HFFc6 (cell line): ENCODE measurements around the gene CTSC. TPM values are rescaled to one million over a fixed set of nuclear protein-coding genes. Genes with fewer than 3 reads are reported as not detected.
"Not testable (repeated sequence)": the region's sequence is repeated elsewhere in the genome, so short reads cannot be mapped to it uniquely, and the experiment has no call there.

Experiments
- DNase-seq: peaks from one replicate; pipeline ENCODE4 v3.0.0-alpha.2; 2018
- H3K27ac Mint-ChIP-seq: 2 replicates; pipeline ENCODE4 v1.8.0; 2020; ENCODE audit warnings: mild to moderate bottlenecking, mixed read lengths
- H3K27me3 Mint-ChIP-seq: 2 replicates; pipeline ENCODE4 v1.8.0; 2021; ENCODE audit warnings: mild to moderate bottlenecking, moderate library complexity, mixed read lengths; ENCODE audit not compliant: insufficient read depth
- H3K36me3 Mint-ChIP-seq: 2 replicates; pipeline ENCODE4 v1.8.0; 2021; ENCODE audit warnings: low read depth, mixed read lengths
- H3K4me1 Mint-ChIP-seq: 2 replicates; pipeline ENCODE4 v1.8.0; 2020; ENCODE audit warnings: low read depth, mixed read lengths
- H3K4me3 Mint-ChIP-seq: 2 replicates; pipeline ENCODE4 v1.8.0; 2020; ENCODE audit warnings: mild to moderate bottlenecking, moderate library complexity, mixed read lengths
- H3K9me3 Mint-ChIP-seq: 2 replicates; pipeline ENCODE4 v1.8.0; 2020; ENCODE audit warnings: mild to moderate bottlenecking, mixed read lengths
- total RNA-seq, 6 experiments: library from RNA; stranded (reverse); fragmentation: NEBNext Ultra II Directional; extraction: Animal tissue kit (Norgen Biotek cat#: 25700); gene quantifications; 2 replicates in 1 of 6; 3 replicates in 5 of 6; pipeline ENCODE4 v1.2.3, GENCODE V29; 2021
- TF ChIP-seq, protein P1 (sequence below): fragments of 200-600 bp; sonication (generic); IDR thresholded peaks from 2 replicates; pipeline ENCODE4 v1.5.0; 2021; ENCODE audit warnings: antibody characterized with exemption, mild to moderate bottlenecking

The CTSC gene
- total RNA-seq, 6 experiments from 2014 or later = 234 to 406 (median 384) TPM

DNA sequence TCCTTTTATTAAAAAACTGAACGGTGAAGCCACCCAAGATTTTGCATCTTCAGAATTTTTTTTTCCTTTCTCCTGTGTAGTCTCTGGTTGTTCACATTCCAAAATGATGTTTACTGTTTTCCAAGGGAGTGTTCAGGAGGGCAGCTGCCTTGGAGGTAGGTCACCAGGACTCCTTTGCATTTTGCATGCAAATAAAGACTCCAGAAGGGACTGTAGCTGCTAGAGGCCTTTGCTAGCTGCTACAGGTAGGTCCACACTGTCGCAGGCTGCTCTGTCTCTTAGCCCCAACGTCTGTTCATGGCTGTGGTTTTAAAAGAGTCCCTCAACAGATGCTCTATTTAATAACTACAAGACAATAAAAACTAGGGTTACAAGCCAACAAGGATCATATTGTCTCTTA lies 11.4 kb downstream of the CTSC start:
- Mint-ChIP-seq H3K4me1 (peaks cover 60% of the 10 kb centered on the region), H3K9me3 (no peaks in the 10 kb centered on the region), H3K27me3 (no peaks in the 10 kb centered on the region), H3K27ac (no peak overlapping the region), H3K36me3 (peaks cover 72% of the 10 kb centered on the region), H3K4me3 (no peak overlapping the region)
- DNase-seq = no peak
- TF ChIP-seq, protein P1, sequence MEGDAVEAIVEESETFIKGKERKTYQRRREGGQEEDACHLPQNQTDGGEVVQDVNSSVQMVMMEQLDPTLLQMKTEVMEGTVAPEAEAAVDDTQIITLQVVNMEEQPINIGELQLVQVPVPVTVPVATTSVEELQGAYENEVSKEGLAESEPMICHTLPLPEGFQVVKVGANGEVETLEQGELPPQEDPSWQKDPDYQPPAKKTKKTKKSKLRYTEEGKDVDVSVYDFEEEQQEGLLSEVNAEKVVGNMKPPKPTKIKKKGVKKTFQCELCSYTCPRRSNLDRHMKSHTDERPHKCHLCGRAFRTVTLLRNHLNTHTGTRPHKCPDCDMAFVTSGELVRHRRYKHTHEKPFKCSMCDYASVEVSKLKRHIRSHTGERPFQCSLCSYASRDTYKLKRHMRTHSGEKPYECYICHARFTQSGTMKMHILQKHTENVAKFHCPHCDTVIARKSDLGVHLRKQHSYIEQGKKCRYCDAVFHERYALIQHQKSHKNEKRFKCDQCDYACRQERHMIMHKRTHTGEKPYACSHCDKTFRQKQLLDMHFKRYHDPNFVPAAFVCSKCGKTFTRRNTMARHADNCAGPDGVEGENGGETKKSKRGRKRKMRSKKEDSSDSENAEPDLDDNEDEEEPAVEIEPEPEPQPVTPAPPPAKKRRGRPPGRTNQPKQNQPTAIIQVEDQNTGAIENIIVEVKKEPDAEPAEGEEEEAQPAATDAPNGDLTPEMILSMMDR = no peak

DNA sequence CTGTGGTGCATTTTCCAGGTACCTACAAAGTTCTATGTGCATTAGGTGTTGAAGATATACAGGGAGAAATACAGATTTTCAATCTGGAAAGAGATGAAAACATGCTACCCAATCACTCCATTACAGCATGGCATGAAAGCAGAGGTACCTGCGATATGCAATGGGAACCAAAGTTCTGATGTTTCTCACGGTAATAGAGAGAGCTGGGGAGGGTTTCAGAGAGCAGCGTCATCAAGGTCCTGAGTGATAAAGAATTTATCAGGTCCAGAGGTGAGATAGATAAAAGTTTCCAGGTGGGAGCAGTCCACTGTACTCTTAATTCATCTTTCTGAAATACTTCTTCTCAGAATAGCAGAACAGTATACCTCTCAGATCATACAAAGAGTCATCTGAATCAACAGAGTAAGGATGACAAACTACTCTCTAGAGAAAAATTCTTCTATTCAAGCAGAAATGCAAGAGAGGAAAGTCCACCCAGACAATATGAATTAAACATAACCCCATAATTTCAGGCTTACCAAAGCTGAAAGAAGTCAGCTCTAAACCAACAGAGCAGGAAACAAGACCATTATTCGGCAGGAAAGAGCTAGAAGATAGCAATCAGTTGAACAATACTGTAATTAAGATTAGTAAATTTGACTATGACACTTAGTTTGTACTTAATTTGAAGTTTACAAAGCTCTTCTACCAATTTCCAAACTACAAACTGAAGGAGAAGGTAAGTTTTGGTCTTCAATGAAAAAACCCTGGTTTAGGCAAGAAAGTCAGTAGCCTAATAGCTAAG lies 12.8 kb downstream of the CTSC start:
- TF ChIP-seq, protein P1 = no peak
- H3K36me3 Mint-ChIP-seq = peaks cover 62% of the 10 kb centered on the region
- DNase-seq = no peak
- peaks cover 63% of the 10 kb centered on the region for H3K4me1 Mint-ChIP-seq
- H3K9me3 Mint-ChIP-seq = no peaks in the 10 kb centered on the region
- H3K4me3 Mint-ChIP-seq = no peak overlapping the region
- H3K27ac Mint-ChIP-seq = no peak overlapping the region
- no peaks in the 10 kb centered on the region for H3K27me3 Mint-ChIP-seq

DNA sequence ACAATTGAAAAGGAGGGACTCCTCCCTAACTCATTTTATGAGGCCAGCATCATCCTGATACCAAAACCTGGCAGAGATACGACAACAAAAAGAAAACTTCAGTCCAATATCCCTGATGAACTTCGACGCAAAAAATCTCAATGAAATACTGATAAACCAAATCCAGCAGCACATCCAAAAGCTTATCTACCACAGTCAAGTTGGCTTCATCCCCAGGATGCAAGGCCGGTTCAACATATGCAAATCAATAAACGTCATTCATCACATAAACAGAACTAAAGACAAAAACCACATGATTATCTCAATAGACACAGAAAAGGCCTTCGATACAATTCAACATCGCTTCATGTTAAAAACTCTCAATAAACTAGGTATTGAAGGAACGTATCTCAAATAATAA lies 14.7 kb downstream of the CTSC start:
- DNase-seq, H3K27ac Mint-ChIP-seq, H3K27me3 Mint-ChIP-seq, H3K4me3 Mint-ChIP-seq, H3K9me3 Mint-ChIP-seq: not testable (repeated sequence)
- H3K4me1 Mint-ChIP-seq = peaks cover 56% of the 10 kb centered on the region
- H3K36me3 Mint-ChIP-seq = peaks cover 54% of the 10 kb centered on the region

DNA sequence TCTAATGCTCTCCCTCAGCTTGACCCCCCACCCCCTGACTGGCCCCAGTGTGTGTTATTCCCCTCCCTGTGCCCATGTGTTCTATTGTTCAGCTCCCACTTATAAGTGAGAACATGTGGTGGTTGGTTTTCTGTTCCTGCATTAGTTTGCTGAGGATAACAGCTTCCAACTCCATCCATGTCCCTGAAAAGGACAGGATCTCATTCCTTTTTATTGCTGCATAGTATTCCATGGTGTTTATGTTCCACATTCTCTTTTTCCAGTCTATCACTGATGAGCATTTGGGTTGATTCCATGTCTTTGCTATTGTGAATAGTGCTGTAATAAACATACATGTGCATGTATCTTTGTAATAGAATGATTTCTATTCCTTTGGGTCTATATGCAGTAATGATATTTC lies 16.1 kb downstream of the CTSC start:
- not testable (repeated sequence) for H3K27me3 Mint-ChIP-seq, H3K9me3 Mint-ChIP-seq, H3K27ac Mint-ChIP-seq, DNase-seq, H3K4me3 Mint-ChIP-seq
- Mint-ChIP-seq H3K4me1 (peaks cover 60% of the 10 kb centered on the region), H3K36me3 (peaks cover 57% of the 10 kb centered on the region)

DNA sequence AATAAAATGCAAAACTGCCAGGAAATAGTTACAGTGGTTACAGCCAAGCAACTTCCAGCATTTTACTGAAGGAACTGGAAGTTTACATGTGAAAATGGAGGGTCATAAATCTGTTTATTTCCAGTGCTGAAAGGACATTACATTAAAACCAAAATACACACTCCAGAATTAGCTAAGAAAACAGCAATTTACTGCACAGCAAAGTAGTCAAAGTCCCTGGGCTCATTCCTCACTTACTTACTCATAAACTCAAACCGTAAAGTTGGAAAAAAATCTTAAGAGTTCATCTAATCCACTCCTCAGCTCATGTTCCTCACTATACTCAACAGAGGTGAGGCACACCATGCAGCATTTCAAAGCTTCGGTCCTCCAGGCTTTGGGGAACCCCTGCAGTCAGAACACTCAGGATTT lies 17.4 kb downstream of the CTSC start:
- peak overlapping the region; percentile 76 for H3K27ac Mint-ChIP-seq
- H3K4me1 Mint-ChIP-seq = peaks cover 50% of the 10 kb centered on the region
- peak; percentile 87 for DNase-seq
- H3K9me3 Mint-ChIP-seq = no peaks in the 10 kb centered on the region
- TF ChIP-seq, protein P1 = no peak
- H3K36me3 Mint-ChIP-seq = peaks cover 57% of the 10 kb centered on the region
- no peaks in the 10 kb centered on the region for H3K27me3 Mint-ChIP-seq
- peak overlapping the region; percentile 52; the same call in 1 of the 2 replicates for H3K4me3 Mint-ChIP-seq

DNA sequence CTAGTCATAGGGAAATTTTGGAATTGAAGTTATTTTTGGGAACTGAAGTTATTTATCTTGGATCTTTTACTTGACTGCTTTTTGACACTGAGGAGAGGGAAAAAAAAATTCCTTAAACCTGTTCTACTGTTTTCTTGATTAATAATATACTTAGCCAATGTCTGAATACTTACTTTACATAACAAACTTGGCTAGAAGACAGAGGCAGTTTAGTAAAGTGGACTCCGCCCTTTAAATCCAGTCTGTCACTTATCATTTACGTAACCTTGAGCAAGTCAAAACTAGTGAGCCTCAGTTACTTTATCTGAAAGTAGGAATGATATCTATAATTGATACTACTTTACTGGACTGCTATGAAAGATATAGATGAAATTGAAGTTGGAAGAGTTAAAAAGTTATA lies 19.5 kb downstream of the CTSC start:
- Mint-ChIP-seq H3K4me1 (peaks cover 54% of the 10 kb centered on the region), H3K27me3 (no peaks in the 10 kb centered on the region), H3K4me3 (no peak overlapping the region), H3K36me3 (peaks cover 39% of the 10 kb centered on the region), H3K9me3 (no peaks in the 10 kb centered on the region), H3K27ac (no peak overlapping the region)
- TF ChIP-seq, protein P1 = no peak
- DNase-seq = no peak
